ENCODE results near the gene CCDC182. TPM values are rescaled to one million over a fixed set of nuclear protein-coding genes. Genes with fewer than 3 reads are reported as not detected.

Gene CCDC182
- total and polyA plus RNA-seq, 2 donors: 0.05 TPM; not detected in 1

DNA sequence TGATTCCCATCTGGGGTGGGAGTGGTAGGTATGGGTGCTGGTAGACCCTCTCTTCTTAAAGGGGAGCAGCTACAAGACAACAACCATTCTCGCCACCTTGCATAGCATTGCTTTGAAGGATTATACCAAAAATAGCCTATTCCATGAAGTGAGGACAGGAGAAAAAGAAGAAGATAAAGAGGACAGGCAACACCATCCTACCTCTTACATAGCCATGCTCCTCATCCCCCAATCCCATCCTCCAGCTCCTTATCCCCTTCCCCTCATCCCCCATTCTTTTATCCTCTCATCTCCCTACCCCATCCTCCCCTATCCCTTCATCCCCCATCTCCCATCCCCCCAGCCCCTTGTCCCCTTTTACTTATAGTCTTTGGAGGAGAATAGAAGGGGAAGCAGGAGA lies 29.1 kb downstream of the CCDC182 start:
- Histone ChIP-seq H3K27ac (ENCODE audit: low read depth in 1 of 2, low read length in 1 of 2) (no peak overlapping the region), H3K4me3 (ENCODE audit: low read length in 2 of 2) (no peak overlapping the region), H3K27me3 (ENCODE audit: control insufficient read depth in 2 of 2, insufficient read depth in 1 of 2, low read length in 1 of 2) (peaks cover 0 to 11% of the 10 kb centered on the region in 2 donors), H3K36me3 (ENCODE audit: control insufficient read depth in 2 of 2, insufficient read depth in 2 of 2, low read length in 1 of 2) (no peaks in the 10 kb centered on the region), H3K4me1 (ENCODE audit: control insufficient read depth in 2 of 2, insufficient read depth in 2 of 2, low read length in 2 of 2) (no peaks in the 10 kb centered on the region), H3K9me3 (ENCODE audit: control insufficient read depth in 2 of 2, insufficient read depth in 1 of 2, low read length in 1 of 2) (no peaks in the 10 kb centered on the region)
- 97% methylated on average over 1 of the region's 1 CpG for WGBS
- no peak for DNase-seq (ENCODE audit: low read depth in 6 of 9, low spot score in 9 of 9)

GRCh38 chr17:57714665-57715180 lies 30.4 kb downstream of the CCDC182 start:
- 86% methylated on average over 7 of the region's 7 CpGs for WGBS
- Histone ChIP-seq H3K9me3 (ENCODE audit: control insufficient read depth in 2 of 2, insufficient read depth in 1 of 2, low read length in 1 of 2) (no peaks in the 10 kb centered on the region), H3K27me3 (ENCODE audit: control insufficient read depth in 2 of 2, insufficient read depth in 1 of 2, low read length in 1 of 2) (peaks cover 0 to 11% of the 10 kb centered on the region in 2 donors), H3K27ac (ENCODE audit: low read depth in 1 of 2, low read length in 1 of 2) (no peak overlapping the region), H3K4me3 (ENCODE audit: low read length in 2 of 2) (no peak overlapping the region), H3K36me3 (ENCODE audit: control insufficient read depth in 2 of 2, insufficient read depth in 2 of 2, low read length in 1 of 2) (no peaks in the 10 kb centered on the region), H3K4me1 (ENCODE audit: control insufficient read depth in 2 of 2, insufficient read depth in 2 of 2, low read length in 2 of 2) (no peaks in the 10 kb centered on the region)
- DNase-seq (ENCODE audit: low read depth in 6 of 9, low spot score in 9 of 9): no peak

- H3K4me3 ChIP-seq (ENCODE audit: low read length in 2 of 2): no peak overlapping the region
- peaks cover 0 to 11% of the 10 kb centered on the region in 2 donors for H3K27me3 ChIP-seq (ENCODE audit: control insufficient read depth in 2 of 2, insufficient read depth in 1 of 2, low read length in 1 of 2)
- peaks cover 0 to 2% of the 10 kb centered on the region in 2 donors for H3K4me1 ChIP-seq (ENCODE audit: control insufficient read depth in 2 of 2, insufficient read depth in 2 of 2, low read length in 2 of 2)
- H3K36me3 ChIP-seq (ENCODE audit: control insufficient read depth in 2 of 2, insufficient read depth in 2 of 2, low read length in 1 of 2): no peaks in the 10 kb centered on the region
- no peak for DNase-seq (ENCODE audit: low read depth in 6 of 9, low spot score in 9 of 9)
- no peaks in the 10 kb centered on the region for H3K9me3 ChIP-seq (ENCODE audit: control insufficient read depth in 2 of 2, insufficient read depth in 1 of 2, low read length in 1 of 2)
- H3K27ac ChIP-seq (ENCODE audit: low read depth in 1 of 2, low read length in 1 of 2): no peak overlapping the region
- 97% methylated on average over 7 of the region's 7 CpGs for WGBS
Observed at GRCh38 chr17:57713140-57713539, 32.0 kb downstream of the CCDC182 start.

- no peak for DNase-seq (ENCODE audit: low read depth in 6 of 9, low spot score in 9 of 9)
- Histone ChIP-seq H3K9me3 (ENCODE audit: control insufficient read depth in 2 of 2, insufficient read depth in 1 of 2, low read length in 1 of 2) (no peaks in the 10 kb centered on the region), H3K27ac (ENCODE audit: low read depth in 1 of 2, low read length in 1 of 2) (no peak overlapping the region), H3K4me1 (ENCODE audit: control insufficient read depth in 2 of 2, insufficient read depth in 2 of 2, low read length in 2 of 2) (peaks cover 2% of the 10 kb centered on the region in 2 donors), H3K4me3 (ENCODE audit: low read length in 2 of 2) (no peak overlapping the region), H3K36me3 (ENCODE audit: control insufficient read depth in 2 of 2, insufficient read depth in 2 of 2, low read length in 1 of 2) (no peaks in the 10 kb centered on the region), H3K27me3 (ENCODE audit: control insufficient read depth in 2 of 2, insufficient read depth in 1 of 2, low read length in 1 of 2) (peaks cover 0 to 2% of the 10 kb centered on the region in 2 donors)
- 76% methylated on average over 2 of the region's 2 CpGs for WGBS
Observed at GRCh38 chr17:57708410-57708809, 36.7 kb downstream of the CCDC182 start.

DNA sequence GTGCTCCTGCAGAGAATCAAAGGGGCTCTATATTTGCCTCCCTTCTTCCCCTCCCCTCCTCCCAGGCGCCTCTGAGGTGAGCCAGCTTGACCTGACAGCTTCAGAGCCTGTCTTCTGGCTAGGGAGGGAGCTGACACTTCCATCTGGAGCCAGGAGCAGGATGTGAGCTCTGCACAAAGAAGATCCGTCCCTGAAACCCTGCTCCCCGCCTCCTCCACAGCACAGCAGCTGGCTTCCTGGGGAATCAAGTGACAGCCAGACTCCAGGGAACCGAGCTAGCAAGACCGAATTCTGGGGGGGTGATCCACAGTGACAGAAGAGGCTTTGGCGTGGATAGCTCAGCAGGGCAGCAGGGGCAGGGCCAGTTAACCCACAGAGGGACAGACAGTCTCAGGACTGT lies 37.2 kb downstream of the CCDC182 start:
- no peak overlapping the region for H3K27ac ChIP-seq (ENCODE audit: low read depth in 1 of 2, low read length in 1 of 2)
- no peaks in the 10 kb centered on the region for H3K9me3 ChIP-seq (ENCODE audit: control insufficient read depth in 2 of 2, insufficient read depth in 1 of 2, low read length in 1 of 2)
- H3K27me3 ChIP-seq (ENCODE audit: control insufficient read depth in 2 of 2, insufficient read depth in 1 of 2, low read length in 1 of 2): no peaks in the 10 kb centered on the region
- 92% methylated on average over 6 of the region's 6 CpGs for WGBS
- no peaks in the 10 kb centered on the region for H3K36me3 ChIP-seq (ENCODE audit: control insufficient read depth in 2 of 2, insufficient read depth in 2 of 2, low read length in 1 of 2)
- no peak for DNase-seq (ENCODE audit: low read depth in 6 of 9, low spot score in 9 of 9)
- H3K4me3 ChIP-seq (ENCODE audit: low read length in 2 of 2): no peak overlapping the region
- peaks cover 2% of the 10 kb centered on the region in 2 donors for H3K4me1 ChIP-seq (ENCODE audit: control insufficient read depth in 2 of 2, insufficient read depth in 2 of 2, low read length in 2 of 2)

GRCh38 chr17:57706761-57707160 lies 38.3 kb downstream of the CCDC182 start:
- WGBS: 91% methylated on average over 9 of the region's 9 CpGs
- Histone ChIP-seq H3K4me1 (ENCODE audit: control insufficient read depth in 2 of 2, insufficient read depth in 2 of 2, low read length in 2 of 2) (peaks cover 2% of the 10 kb centered on the region in 2 donors), H3K36me3 (ENCODE audit: control insufficient read depth in 2 of 2, insufficient read depth in 2 of 2, low read length in 1 of 2) (no peaks in the 10 kb centered on the region), H3K9me3 (ENCODE audit: control insufficient read depth in 2 of 2, insufficient read depth in 1 of 2, low read length in 1 of 2) (no peaks in the 10 kb centered on the region), H3K27me3 (ENCODE audit: control insufficient read depth in 2 of 2, insufficient read depth in 1 of 2, low read length in 1 of 2) (no peaks in the 10 kb centered on the region), H3K4me3 (ENCODE audit: low read length in 2 of 2) (no peak overlapping the region), H3K27ac (ENCODE audit: low read depth in 1 of 2, low read length in 1 of 2) (no peak overlapping the region)
- DNase-seq (ENCODE audit: low read depth in 6 of 9, low spot score in 9 of 9): no peak

DNA sequence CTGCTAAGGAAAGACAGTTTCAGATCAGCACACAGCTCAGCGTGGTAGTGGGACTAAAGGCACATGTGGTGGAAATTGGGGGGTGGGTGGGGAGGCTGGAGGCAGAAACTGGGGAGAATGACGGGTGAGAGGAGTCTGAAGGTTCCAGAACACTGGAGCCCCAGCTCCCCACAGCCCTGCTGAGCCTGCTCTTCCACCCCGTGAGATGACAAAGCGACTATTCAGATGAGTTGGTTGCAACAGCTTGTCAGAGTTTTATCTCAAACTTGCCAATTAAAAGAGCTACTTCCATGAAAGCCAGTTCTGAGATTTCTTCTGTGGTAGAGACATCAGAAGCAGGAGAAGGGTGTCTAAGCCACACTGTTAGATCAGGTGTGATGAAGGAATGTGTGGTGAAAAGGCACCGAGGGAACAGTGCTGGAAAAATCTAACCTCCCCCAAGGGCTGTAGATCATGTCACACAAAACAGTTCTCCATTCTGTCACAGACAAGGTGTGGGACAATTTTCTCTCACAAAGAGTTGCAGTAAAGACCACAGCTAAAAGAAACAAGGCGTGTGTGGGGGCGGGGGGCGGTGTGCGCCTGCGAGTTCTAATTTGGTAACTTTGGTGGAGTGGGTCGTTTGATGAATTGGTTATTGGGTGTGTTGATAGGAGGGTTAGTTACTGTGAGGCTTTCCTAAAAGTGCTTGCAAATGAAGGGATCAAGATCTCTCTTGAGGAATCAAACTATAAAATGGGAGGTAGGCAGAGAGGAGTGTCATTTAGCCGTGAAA lies 39.0 kb downstream of the CCDC182 start:
- H3K4me1 ChIP-seq (ENCODE audit: control insufficient read depth in 2 of 2, insufficient read depth in 2 of 2, low read length in 2 of 2): peaks cover 2% of the 10 kb centered on the region in 2 donors
- H3K9me3 ChIP-seq (ENCODE audit: control insufficient read depth in 2 of 2, insufficient read depth in 1 of 2, low read length in 1 of 2): no peaks in the 10 kb centered on the region
- no peak for DNase-seq (ENCODE audit: low read depth in 6 of 9, low spot score in 9 of 9)
- H3K4me3 ChIP-seq (ENCODE audit: low read length in 2 of 2): no peak overlapping the region
- no peaks in the 10 kb centered on the region for H3K27me3 ChIP-seq (ENCODE audit: control insufficient read depth in 2 of 2, insufficient read depth in 1 of 2, low read length in 1 of 2)
- H3K36me3 ChIP-seq (ENCODE audit: control insufficient read depth in 2 of 2, insufficient read depth in 2 of 2, low read length in 1 of 2): no peaks in the 10 kb centered on the region
- H3K27ac ChIP-seq (ENCODE audit: low read depth in 1 of 2, low read length in 1 of 2): no peak overlapping the region
- 83% methylated on average over 12 of the region's 12 CpGs for WGBS

- no peak for DNase-seq (ENCODE audit: low read depth in 6 of 9, low spot score in 9 of 9)
- WGBS: 97% methylated on average over 1 of the region's 1 CpG
- H3K4me3 ChIP-seq (ENCODE audit: low read length in 2 of 2): no peak overlapping the region
- no peaks in the 10 kb centered on the region for H3K36me3 ChIP-seq (ENCODE audit: control insufficient read depth in 2 of 2, insufficient read depth in 2 of 2, low read length in 1 of 2)
- no peaks in the 10 kb centered on the region for H3K9me3 ChIP-seq (ENCODE audit: control insufficient read depth in 2 of 2, insufficient read depth in 1 of 2, low read length in 1 of 2)
- no peaks in the 10 kb centered on the region for H3K27me3 ChIP-seq (ENCODE audit: control insufficient read depth in 2 of 2, insufficient read depth in 1 of 2, low read length in 1 of 2)
- H3K4me1 ChIP-seq (ENCODE audit: control insufficient read depth in 2 of 2, insufficient read depth in 2 of 2, low read length in 2 of 2): peaks cover 2% of the 10 kb centered on the region in 2 donors
- H3K27ac ChIP-seq (ENCODE audit: low read depth in 1 of 2, low read length in 1 of 2): no peak overlapping the region
Observed at GRCh38 chr17:57704448-57704847, 40.7 kb downstream of the CCDC182 start.

GRCh38 chr17:57703273-57703672 lies 41.8 kb downstream of the CCDC182 start:
- no peaks in the 10 kb centered on the region for H3K36me3 ChIP-seq (ENCODE audit: control insufficient read depth in 2 of 2, insufficient read depth in 2 of 2, low read length in 1 of 2)
- no peak overlapping the region for H3K4me3 ChIP-seq (ENCODE audit: low read length in 2 of 2)
- 98% methylated on average over 1 of the region's 1 CpG for WGBS

More at GRCh38 chr17:57703273-57703672, 41.8 kb downstream of the CCDC182 start:
- H3K27ac ChIP-seq (ENCODE audit: low read depth in 1 of 2, low read length in 1 of 2): no peak overlapping the region
- H3K27me3 ChIP-seq (ENCODE audit: control insufficient read depth in 2 of 2, insufficient read depth in 1 of 2, low read length in 1 of 2): no peaks in the 10 kb centered on the region
- no peaks in the 10 kb centered on the region for H3K9me3 ChIP-seq (ENCODE audit: control insufficient read depth in 2 of 2, insufficient read depth in 1 of 2, low read length in 1 of 2)
- H3K4me1 ChIP-seq (ENCODE audit: control insufficient read depth in 2 of 2, insufficient read depth in 2 of 2, low read length in 2 of 2): peaks cover 1 to 5% of the 10 kb centered on the region in 2 donors
- DNase-seq (ENCODE audit: low read depth in 6 of 9, low spot score in 9 of 9): no peak

Data from thymus (tissue), 11 donors.